Measurements from ENCODE around the gene ACSM5. TPM values are rescaled to one million over a fixed set of nuclear protein-coding genes. Genes with fewer than 3 reads are reported as not detected.
"Not testable (repeated sequence)": the region's sequence is repeated elsewhere in the genome, so short reads cannot be mapped to it uniquely, and the experiment has no call there.

ACSM5 gene
- total RNA-seq, 1 experiment from 2014 or later, result not detected

GRCh38 chr16:20415541-20415940 is 6.2 kb downstream of the ACSM5 start:
- no peaks in the 10 kb centered on the region for H3K27me3 ChIP-seq (replicated peaks; ENCODE audit: control insufficient read depth, insufficient read depth, low read length)
- TF ChIP-seq CTCF (IDR thresholded peaks at IDR 0.05; ENCODE audit: insufficient read depth in 1 of 2, low read depth in 1 of 2, low read length in 1 of 2, severe bottlenecking in 1 of 2, unreplicated experiment in 1 of 2), result no peak
- Mint-ChIP-seq H3K9me3 (ENCODE audit: unreplicated experiment) (no peaks in the 10 kb centered on the region), H3K27ac (ENCODE audit: unreplicated experiment) (no peak overlapping the region), H3K4me3 (ENCODE audit: unreplicated experiment) (no peak overlapping the region), H3K4me1 (ENCODE audit: low read depth, unreplicated experiment) (no peaks in the 10 kb centered on the region), H3K27me3 (ENCODE audit: insufficient read depth, unreplicated experiment) (peaks cover 15% of the 10 kb centered on the region), H3K36me3 (ENCODE audit: insufficient read depth, unreplicated experiment) (no peaks in the 10 kb centered on the region)
- DNase-seq, result no peak
- CTCF ChIA-PET, result no interaction called here
- no peaks in the 10 kb centered on the region for H3K36me3 ChIP-seq (ENCODE audit: control insufficient read depth, insufficient read depth, low read length)
- POLR2A ChIA-PET, result no interaction called here
- intact Hi-C loops (cut with micrococcal nuclease; ENCODE audit: unreplicated experiment), result no loop called here
- H3K4me1 ChIP-seq, result no peaks in the 10 kb centered on the region
- BruUV-seq (replicated peaks), result no TSS peak
- H3K4me3 ChIP-seq (ENCODE audit: low read depth, low read length), result no peak overlapping the region
- H3K9me3 ChIP-seq, result no peaks in the 10 kb centered on the region

GRCh38 chr16:20419093-20419492 is 9.8 kb downstream of the ACSM5 start:
- BruUV-seq (replicated peaks); H3K36me3 Mint-ChIP-seq (ENCODE audit: insufficient read depth, unreplicated experiment); H3K4me3 ChIP-seq (ENCODE audit: low read depth, low read length); H3K4me1 Mint-ChIP-seq (ENCODE audit: low read depth, unreplicated experiment); H3K9me3 Mint-ChIP-seq (ENCODE audit: unreplicated experiment); H3K27ac Mint-ChIP-seq (ENCODE audit: unreplicated experiment); intact Hi-C loops (cut with micrococcal nuclease; ENCODE audit: unreplicated experiment); H3K27me3 ChIP-seq (replicated peaks; ENCODE audit: control insufficient read depth, insufficient read depth, low read length); H3K36me3 ChIP-seq (ENCODE audit: control insufficient read depth, insufficient read depth, low read length); DNase-seq; CTCF ChIA-PET; POLR2A ChIA-PET; H3K9me3 ChIP-seq; H3K4me1 ChIP-seq; H3K4me3 Mint-ChIP-seq (ENCODE audit: unreplicated experiment): not testable (repeated sequence)
- H3K27me3 Mint-ChIP-seq (ENCODE audit: insufficient read depth, unreplicated experiment), result peaks cover 12% of the 10 kb centered on the region

GRCh38 chr16:20421748-20422147 is 12.4 kb downstream of the ACSM5 start:
- H3K27me3 ChIP-seq (replicated peaks; ENCODE audit: control insufficient read depth, insufficient read depth, low read length); intact Hi-C loops (cut with micrococcal nuclease; ENCODE audit: unreplicated experiment); H3K9me3 Mint-ChIP-seq (ENCODE audit: unreplicated experiment); H3K36me3 Mint-ChIP-seq (ENCODE audit: insufficient read depth, unreplicated experiment); H3K36me3 ChIP-seq (ENCODE audit: control insufficient read depth, insufficient read depth, low read length); H3K27ac Mint-ChIP-seq (ENCODE audit: unreplicated experiment); CTCF ChIA-PET; DNase-seq; H3K4me3 ChIP-seq (ENCODE audit: low read depth, low read length); BruUV-seq (replicated peaks); H3K9me3 ChIP-seq; H3K4me3 Mint-ChIP-seq (ENCODE audit: unreplicated experiment); H3K27me3 Mint-ChIP-seq (ENCODE audit: insufficient read depth, unreplicated experiment); H3K4me1 ChIP-seq; POLR2A ChIA-PET; H3K4me1 Mint-ChIP-seq (ENCODE audit: low read depth, unreplicated experiment): not testable (repeated sequence)

GRCh38 chr16:20423772-20424128 is 14.4 kb downstream of the ACSM5 start:
- BruUV-seq (replicated peaks); H3K4me3 ChIP-seq (ENCODE audit: low read depth, low read length); intact Hi-C loops (cut with micrococcal nuclease; ENCODE audit: unreplicated experiment); DNase-seq; H3K27me3 ChIP-seq (replicated peaks; ENCODE audit: control insufficient read depth, insufficient read depth, low read length); H3K4me1 Mint-ChIP-seq (ENCODE audit: low read depth, unreplicated experiment); H3K9me3 Mint-ChIP-seq (ENCODE audit: unreplicated experiment); H3K27ac Mint-ChIP-seq (ENCODE audit: unreplicated experiment); H3K27me3 Mint-ChIP-seq (ENCODE audit: insufficient read depth, unreplicated experiment); H3K9me3 ChIP-seq; H3K4me1 ChIP-seq; H3K36me3 ChIP-seq (ENCODE audit: control insufficient read depth, insufficient read depth, low read length); CTCF ChIA-PET; H3K4me3 Mint-ChIP-seq (ENCODE audit: unreplicated experiment); H3K36me3 Mint-ChIP-seq (ENCODE audit: insufficient read depth, unreplicated experiment); POLR2A ChIA-PET: not testable (repeated sequence)

All from Caco-2 (cell line).